COR-L47 (cell line): ENCODE results near the gene GDF3.
"Not testable (repeated sequence)": the region's sequence is repeated elsewhere in the genome, so short reads cannot be mapped to it uniquely, and the experiment has no call there.

ENCODE experiments used
- DNase-seq: peaks from one replicate; lab custom pipeline; 2025; lab: John Stamatoyannopoulos, UW

Gene GDF3

DNA sequence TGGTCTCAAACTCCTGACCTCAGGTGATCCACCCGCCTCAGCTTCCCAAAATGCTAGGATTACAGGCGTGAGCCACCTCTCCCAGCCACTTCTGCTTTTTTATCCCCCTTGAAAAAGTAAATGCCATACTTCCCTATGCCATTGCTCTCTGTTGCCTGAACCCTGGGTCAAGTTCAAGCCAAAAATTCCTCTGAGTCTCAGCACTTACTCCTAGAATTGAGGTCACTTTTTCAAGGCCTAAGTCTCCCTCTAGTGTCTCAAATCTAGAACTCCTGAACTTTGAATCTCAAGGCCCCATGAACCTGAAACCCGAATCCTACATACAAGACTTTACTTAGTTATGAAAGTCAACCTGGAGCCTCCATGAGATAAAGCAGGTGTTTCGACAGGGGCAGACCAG lies 28.4 kb downstream of the GDF3 start:
- DNase-seq, result no peak

DNA sequence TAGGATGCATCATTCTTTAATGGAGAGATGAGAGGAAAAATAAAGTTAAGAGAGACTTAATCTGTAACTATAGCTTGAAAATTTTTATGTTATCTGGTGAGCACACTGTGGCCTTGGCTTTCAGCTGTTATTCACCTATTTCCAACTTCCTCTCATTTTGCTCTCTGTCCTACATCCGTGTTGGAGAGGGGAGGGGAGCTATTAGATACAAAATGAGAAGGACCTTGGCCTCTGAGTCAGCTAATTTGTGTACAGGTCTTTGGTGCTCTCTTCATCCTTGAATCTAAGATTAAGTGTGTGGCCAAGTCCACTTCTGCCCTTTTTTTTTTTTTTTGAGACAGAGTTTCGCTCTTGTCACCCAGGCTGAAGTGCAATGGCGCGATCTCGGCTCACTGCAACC lies 29.0 kb downstream of the GDF3 start:
- no peak for DNase-seq

DNA sequence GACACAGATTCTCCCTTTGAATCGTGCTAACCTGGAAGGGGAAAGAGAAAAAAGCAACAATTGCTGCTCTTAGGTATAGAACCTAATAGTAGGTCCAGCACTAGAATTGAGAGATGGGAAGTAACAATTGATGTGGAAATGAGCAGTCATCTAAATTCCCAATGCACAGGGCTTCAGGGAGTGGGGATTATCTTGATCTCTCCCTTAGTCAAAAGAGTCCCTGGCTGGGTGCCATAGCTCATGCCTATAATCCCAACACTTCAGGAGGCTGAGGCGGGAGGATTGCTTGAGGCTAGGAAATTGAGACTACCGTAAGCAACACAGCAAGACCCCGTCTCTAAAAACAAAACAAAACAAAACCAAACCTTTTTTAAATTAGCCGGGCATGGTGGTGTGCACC lies 33.8 kb downstream of the GDF3 start:
- no peak for DNase-seq

DNA sequence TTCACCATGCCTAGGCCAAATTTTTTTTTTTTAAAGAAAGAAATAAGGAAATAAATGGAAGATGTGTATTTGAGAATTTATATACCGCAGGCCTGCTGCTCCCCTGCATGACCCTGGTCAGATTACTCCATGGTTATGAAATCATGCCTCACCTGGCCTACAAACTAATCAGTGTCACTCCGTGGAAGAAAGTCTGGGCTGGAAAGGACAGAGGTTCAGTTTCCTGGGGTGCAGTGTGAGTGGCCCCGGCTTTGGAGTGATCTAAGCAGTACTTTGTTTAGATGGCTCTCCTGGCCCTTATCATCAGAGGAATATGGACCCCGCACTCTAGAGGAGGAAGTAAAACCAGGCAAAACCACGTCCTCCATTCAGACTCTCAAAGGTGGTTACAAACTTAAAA lies 39.5 kb downstream of the GDF3 start:
- DNase-seq, result no peak

DNA sequence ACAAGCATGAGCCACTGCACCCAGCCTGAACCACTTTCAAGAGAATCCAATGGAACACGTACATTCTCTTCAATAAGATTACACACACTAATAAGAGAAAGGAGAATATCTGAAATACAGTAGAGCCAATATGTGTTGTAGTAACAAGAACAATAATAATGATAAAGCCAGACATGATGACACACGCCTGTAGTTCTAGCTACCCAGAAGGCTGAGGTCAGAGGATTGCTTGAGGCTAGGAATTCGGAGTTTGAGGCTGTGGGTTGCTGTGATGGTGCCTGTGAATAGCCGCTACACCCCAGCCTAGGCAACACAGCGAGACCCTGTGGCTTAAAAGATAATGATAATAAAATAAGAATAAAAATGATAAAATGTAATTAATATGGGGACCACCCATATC lies 45.5 kb downstream of the GDF3 start:
- DNase-seq, result no peak

DNA sequence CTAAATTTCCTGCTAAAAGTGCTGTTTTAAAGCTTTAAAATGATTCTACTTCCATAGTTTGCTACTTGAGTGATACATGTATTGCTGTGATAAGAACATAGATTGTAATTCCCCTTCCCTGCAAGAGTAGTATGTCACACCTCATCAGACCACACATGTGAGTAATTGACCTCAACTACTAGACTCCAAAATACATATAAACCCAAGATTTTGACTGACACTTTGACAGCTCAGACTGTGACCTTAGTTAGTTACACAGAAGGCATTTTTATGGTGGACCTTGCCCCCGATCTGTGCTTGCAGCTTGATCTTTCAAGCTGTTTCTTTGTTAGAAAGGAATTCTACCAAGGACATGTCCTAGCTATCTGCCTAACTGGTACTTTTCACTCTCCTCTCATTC lies 48.5 kb downstream of the GDF3 start:
- DNase-seq, result no peak

DNA sequence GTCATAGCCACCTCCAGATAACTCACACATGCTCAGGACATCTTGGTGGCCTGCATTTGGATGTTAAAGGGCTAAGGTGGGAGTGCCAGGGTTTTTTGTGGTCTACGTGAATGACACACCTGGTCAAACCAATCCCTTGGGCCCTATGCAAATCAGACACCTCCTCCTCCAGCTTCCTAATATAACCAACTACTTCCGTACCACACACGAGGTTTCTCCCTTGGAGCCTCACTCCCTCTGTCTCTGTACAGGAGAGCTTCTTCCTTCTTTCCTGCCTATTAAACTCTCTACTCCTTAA lies 49.4 kb downstream of the GDF3 start:
- DNase-seq, result no peak

DNA sequence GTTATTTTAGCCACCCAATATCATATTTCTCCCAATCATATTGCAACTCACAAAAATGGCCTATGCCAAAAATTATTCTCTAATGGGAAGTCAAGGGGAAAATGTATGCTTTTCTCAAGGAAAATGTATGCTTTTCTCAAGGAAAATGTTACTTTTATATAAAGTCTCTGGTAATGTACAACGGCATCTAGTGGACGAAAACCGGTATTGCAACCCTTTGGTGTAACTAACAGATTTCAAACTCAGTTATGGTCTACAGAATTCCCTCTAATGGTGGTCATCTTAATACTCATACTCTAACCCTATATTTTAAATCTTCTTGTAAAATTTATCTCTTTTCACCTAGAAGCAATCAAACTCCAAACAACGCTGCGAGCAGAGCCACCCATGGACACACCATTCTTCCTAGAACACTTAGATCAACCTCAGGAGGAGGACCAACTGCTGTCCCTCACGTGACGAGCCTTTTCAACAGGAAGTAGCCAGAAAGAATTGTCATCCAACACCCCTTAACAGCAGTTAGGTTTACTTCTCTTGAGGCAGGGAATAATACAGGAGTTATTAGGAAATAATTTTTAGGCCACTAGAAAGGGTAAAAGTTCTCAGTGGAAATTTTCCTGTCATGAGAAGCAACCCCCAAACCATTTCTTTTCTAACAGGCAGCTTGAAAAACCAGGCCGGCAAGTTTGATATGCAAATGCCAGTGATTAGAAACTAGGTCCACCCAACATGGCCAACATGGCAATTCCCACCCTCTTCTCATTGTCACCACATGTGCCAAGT lies 50.0 kb downstream of the GDF3 start:
- DNase-seq, result no peak

DNA sequence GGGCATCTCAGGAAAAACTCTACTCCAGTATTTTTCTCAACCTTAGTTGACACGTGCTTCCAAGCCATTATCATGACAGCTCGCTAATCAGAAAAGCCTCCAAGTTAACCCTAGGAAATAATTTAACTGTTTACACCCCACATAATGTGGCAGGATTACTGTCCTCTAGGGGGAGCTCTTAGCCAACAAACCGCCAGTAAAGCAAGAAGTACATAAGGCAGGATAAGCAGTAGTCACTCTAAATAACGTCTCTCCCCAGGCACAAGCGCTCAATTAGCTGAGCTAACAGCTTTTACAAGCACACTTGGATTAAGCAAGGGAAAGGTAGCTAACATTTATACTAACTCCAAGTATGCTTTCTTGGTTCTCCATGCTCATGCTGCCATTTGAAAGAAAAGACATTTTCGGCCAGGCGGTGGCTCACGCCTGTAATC lies 52.7 kb downstream of the GDF3 start:
- no peak for DNase-seq

DNA sequence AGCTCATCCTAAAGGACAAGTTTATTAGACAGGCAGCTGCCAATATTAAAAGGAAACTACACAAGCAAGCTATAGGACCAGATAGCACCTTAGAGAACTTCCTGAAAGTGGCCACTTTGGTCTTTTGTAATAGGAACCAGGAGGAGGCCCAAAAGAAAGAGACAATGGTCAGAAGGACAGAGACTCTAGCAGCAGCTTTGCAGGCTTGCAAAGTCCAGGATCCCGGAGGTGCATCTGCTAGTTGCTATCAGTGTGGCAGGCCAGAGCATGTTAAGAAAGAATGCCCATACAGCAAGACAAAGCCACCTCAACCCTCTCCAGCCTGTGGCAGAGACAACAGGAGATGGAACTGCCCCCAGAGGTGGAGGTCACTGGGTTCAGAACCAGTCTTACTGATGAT lies 53.3 kb downstream of the GDF3 start:
- DNase-seq, result no peak

DNA sequence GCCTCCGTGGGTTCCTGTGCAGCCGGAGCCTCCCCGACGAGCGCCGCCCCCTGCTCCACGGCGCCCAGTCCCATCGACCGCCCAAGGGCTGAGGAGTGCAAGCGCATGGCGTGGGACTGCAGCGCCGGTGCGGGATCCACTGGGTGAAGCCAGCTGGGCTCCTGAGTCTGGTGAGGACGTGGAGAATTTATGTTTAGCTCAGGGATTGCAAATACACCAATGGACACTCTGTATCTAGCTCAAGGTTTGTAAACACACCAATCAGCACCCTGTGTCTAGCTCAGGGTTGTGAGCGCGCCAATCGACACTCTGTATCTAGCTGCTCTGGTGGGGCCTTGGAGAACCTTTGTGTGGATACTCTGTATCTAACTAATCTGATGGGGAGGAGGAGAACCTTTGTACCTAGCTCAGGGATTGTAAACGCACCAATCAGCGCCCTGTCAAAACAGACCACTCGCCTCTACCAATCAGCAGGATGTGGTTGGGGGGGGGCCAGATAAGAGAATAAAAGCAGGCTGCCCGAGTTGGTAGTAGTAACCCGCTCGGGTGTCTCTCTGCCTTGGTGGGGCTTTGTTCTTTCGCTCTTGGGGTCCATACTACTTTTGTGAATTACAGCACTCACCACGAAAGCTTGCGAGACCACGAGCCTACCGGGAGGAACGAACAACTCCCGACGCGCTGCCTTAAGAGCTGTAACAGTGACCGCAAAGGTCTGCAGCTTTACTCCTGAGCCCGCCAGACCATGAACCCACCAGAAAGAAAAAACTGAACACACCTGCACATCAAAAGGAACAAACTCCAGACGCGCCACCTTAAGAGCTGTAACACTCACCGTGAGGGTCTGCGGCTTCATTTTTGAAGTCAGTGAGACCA lies 55.2 kb downstream of the GDF3 start:
- DNase-seq, result not testable (repeated sequence)
